ENCODE results near the gene GM2A. TPM values are rescaled to one million over a fixed set of nuclear protein-coding genes. Genes with fewer than 3 reads are reported as not detected.

The GM2A gene
- total and polyA plus RNA-seq, 2 of the 13 experiments (the other 11 are each of a cell fraction or from before 2014, with no cell fraction given): 14.6 to 29.6 TPM

GRCh38 chr5:151258816-151259215 is 5.8 kb downstream of the GM2A start:
- H3K27me3 ChIP-seq (ENCODE audit: control insufficient read depth in 1 of 2, insufficient read depth in 2 of 2, low read length in 2 of 2): no peaks in the 10 kb centered on the region
- 61% methylated on average over 1 of the region's 1 CpG for WGBS (ENCODE audit: low lambda C conversion rate)
- DNase-seq (ENCODE audit: low spot score): no peak
- H2AFZ ChIP-seq (ENCODE audit: low read length): no peak overlapping the region
- peaks cover 13% of the 10 kb centered on the region for H3K79me2 ChIP-seq (ENCODE audit: insufficient read depth, low read length)
- peaks cover 0 to 3% of the 10 kb centered on the region in 2 experiments; a peak in 3 of 5 replicates for H3K36me3 ChIP-seq (replicated peaks in 1 of 2; ENCODE audit: control insufficient read depth in 1 of 2, insufficient read depth in 2 of 2, low read length in 2 of 2)
- no peak overlapping the region for H3K27ac ChIP-seq (ENCODE audit: extremely low read length, insufficient read depth, low read length)
- BruUV-seq (replicated peaks): no TSS peak
- POLR2A ChIA-PET: no interaction called here
- no peak overlapping the region for H3K4me3 ChIP-seq (replicated peaks in 1 of 3; ENCODE audit: insufficient read depth in 1 of 3, low read depth in 2 of 3, low read length in 3 of 3)
- peaks cover 21% of the 10 kb centered on the region for H3K4me1 ChIP-seq (ENCODE audit: insufficient read depth, low read length)
- FAIRE-seq: no peak
- no peak overlapping the region for H3K9ac ChIP-seq (ENCODE audit: insufficient read depth, low read depth, low read length)
- no peak overlapping the region for H3K4me2 ChIP-seq (ENCODE audit: low read depth, low read length)
- ATAC-seq: no peak; the same call in 2 of the 3 replicates
- H4K20me1 ChIP-seq (ENCODE audit: insufficient read depth, low read length): no peaks in the 10 kb centered on the region
- H3K9me3 ChIP-seq (ENCODE audit: low read length): no peaks in the 10 kb centered on the region
- TF ChIP-seq, protein P1, sequence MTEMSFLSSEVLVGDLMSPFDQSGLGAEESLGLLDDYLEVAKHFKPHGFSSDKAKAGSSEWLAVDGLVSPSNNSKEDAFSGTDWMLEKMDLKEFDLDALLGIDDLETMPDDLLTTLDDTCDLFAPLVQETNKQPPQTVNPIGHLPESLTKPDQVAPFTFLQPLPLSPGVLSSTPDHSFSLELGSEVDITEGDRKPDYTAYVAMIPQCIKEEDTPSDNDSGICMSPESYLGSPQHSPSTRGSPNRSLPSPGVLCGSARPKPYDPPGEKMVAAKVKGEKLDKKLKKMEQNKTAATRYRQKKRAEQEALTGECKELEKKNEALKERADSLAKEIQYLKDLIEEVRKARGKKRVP (CRISPR knock-in tag; IDR thresholded peaks at IDR 0.05): no peak
- intact Hi-C loops (cut with micrococcal nuclease; ENCODE audit: unreplicated experiment): no loop called here
- in situ Hi-C loops (cut with HindIII; ENCODE audit: extremely low pct_ligation_motif_present, low pct_unique_long_range_greater_than_20kb): no loop called here
- CTCF ChIA-PET (ENCODE audit: low intra/inter-chr PET ratio, low total read pairs): no interaction called here

GRCh38 chr5:151259931-151260330 is 6.9 kb downstream of the GM2A start:
- H2AFZ ChIP-seq (ENCODE audit: low read length): no peak overlapping the region
- H3K4me2 ChIP-seq (ENCODE audit: low read depth, low read length): no peak overlapping the region
- 98% methylated on average over 4 of the region's 4 CpGs for WGBS (ENCODE audit: low lambda C conversion rate)
- no peak overlapping the region for H3K4me3 ChIP-seq (replicated peaks in 1 of 3; ENCODE audit: insufficient read depth in 1 of 3, low read depth in 2 of 3, low read length in 3 of 3)
- no TSS peak for BruUV-seq (replicated peaks)
- DNase-seq (ENCODE audit: low spot score) (no peak), ATAC-seq (no peak), FAIRE-seq (no peak)
- peaks cover 0 to 5% of the 10 kb centered on the region in 2 experiments; a peak in 3 of 5 replicates for H3K36me3 ChIP-seq (replicated peaks in 1 of 2; ENCODE audit: control insufficient read depth in 1 of 2, insufficient read depth in 2 of 2, low read length in 2 of 2)
- no peaks in the 10 kb centered on the region for H3K27me3 ChIP-seq (ENCODE audit: control insufficient read depth in 1 of 2, insufficient read depth in 2 of 2, low read length in 2 of 2)
- peaks cover 10% of the 10 kb centered on the region for H3K4me1 ChIP-seq (ENCODE audit: insufficient read depth, low read length)
- intact Hi-C loops (cut with micrococcal nuclease; ENCODE audit: unreplicated experiment): no loop called here
- no peak overlapping the region for H3K27ac ChIP-seq (ENCODE audit: extremely low read length, insufficient read depth, low read length)
- CTCF ChIA-PET (ENCODE audit: low intra/inter-chr PET ratio, low total read pairs): no interaction called here
- no peaks in the 10 kb centered on the region for H3K9me3 ChIP-seq (ENCODE audit: low read length)
- H3K79me2 ChIP-seq (ENCODE audit: insufficient read depth, low read length): peaks cover 11% of the 10 kb centered on the region
- no peak overlapping the region for H3K9ac ChIP-seq (ENCODE audit: insufficient read depth, low read depth, low read length)
- H4K20me1 ChIP-seq (ENCODE audit: insufficient read depth, low read length): no peaks in the 10 kb centered on the region
- in situ Hi-C loops (cut with HindIII; ENCODE audit: extremely low pct_ligation_motif_present, low pct_unique_long_range_greater_than_20kb): no loop called here
- POLR2A ChIA-PET: no interaction called here
- TF ChIP-seq ZNF746 (CRISPR knock-in tag; IDR thresholded peaks at IDR 0.05) (no peak), GPN1 (CRISPR knock-in tag; IDR thresholded peaks at IDR 0.05; ENCODE audit: borderline replicate concordance) (no peak), DNMT3B (CRISPR knock-in tag; conservative IDR thresholded peaks at IDR 0.05) (no peak), ZNF691 (CRISPR knock-in tag; IDR thresholded peaks at IDR 0.05; ENCODE audit: borderline replicate concordance, low read depth) (no peak), PHF20 (CRISPR knock-in tag; IDR thresholded peaks at IDR 0.05) (no peak), ZNF776 (CRISPR knock-in tag; IDR thresholded peaks at IDR 0.05) (no peak), ZNF335 (CRISPR knock-in tag; IDR thresholded peaks at IDR 0.05) (no peak), HES4 (CRISPR knock-in tag; IDR thresholded peaks at IDR 0.05; ENCODE audit: borderline replicate concordance) (no peak), ZNF644 (CRISPR knock-in tag; IDR thresholded peaks at IDR 0.05; ENCODE audit: low read depth) (no peak), ARNT (IDR thresholded peaks at IDR 0.05) (no peak), TCF7 (IDR thresholded peaks at IDR 0.05; ENCODE audit: low read depth) (no peak)
- TF ChIP-seq, protein P2, sequence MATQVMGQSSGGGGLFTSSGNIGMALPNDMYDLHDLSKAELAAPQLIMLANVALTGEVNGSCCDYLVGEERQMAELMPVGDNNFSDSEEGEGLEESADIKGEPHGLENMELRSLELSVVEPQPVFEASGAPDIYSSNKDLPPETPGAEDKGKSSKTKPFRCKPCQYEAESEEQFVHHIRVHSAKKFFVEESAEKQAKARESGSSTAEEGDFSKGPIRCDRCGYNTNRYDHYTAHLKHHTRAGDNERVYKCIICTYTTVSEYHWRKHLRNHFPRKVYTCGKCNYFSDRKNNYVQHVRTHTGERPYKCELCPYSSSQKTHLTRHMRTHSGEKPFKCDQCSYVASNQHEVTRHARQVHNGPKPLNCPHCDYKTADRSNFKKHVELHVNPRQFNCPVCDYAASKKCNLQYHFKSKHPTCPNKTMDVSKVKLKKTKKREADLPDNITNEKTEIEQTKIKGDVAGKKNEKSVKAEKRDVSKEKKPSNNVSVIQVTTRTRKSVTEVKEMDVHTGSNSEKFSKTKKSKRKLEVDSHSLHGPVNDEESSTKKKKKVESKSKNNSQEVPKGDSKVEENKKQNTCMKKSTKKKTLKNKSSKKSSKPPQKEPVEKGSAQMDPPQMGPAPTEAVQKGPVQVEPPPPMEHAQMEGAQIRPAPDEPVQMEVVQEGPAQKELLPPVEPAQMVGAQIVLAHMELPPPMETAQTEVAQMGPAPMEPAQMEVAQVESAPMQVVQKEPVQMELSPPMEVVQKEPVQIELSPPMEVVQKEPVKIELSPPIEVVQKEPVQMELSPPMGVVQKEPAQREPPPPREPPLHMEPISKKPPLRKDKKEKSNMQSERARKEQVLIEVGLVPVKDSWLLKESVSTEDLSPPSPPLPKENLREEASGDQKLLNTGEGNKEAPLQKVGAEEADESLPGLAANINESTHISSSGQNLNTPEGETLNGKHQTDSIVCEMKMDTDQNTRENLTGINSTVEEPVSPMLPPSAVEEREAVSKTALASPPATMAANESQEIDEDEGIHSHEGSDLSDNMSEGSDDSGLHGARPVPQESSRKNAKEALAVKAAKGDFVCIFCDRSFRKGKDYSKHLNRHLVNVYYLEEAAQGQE (IDR thresholded peaks at IDR 0.05; ENCODE audit: borderline replicate concordance in 1 of 2, low read depth in 1 of 2, low read length in 2 of 2): no peak
